ELR (cell line): ENCODE data around the gene NUPR1.
A peak's percentile ranks its signal among the peaks of the same experiment; 100 is the strongest.
"Not testable (repeated sequence)": the region's sequence is repeated elsewhere in the genome, so short reads cannot be mapped to it uniquely, and the experiment has no call there.

Experiments
- DNase-seq: peaks from one replicate; pipeline ENCODE4 v3.0.0-alpha.2; 2015; ENCODE audit warnings: low read depth

The NUPR1 gene

GRCh38 chr16:28497861-28498599 is 40.7 kb downstream of the NUPR1 start:
- DNase-seq: no peak

- DNase-seq: no peak
Measured at GRCh38 chr16:28497386-28497785, 41.4 kb downstream of the NUPR1 start.

- DNase-seq: no peak
Measured at GRCh38 chr16:28496844-28497243, 41.9 kb downstream of the NUPR1 start.

GRCh38 chr16:28495795-28496749 is 42.7 kb downstream of the NUPR1 start:
- DNase-seq: no peak

- DNase-seq: no peak
Measured at GRCh38 chr16:28495098-28495793, 43.5 kb downstream of the NUPR1 start.

GRCh38 chr16:28494121-28494851 is 44.5 kb downstream of the NUPR1 start, which contains the start of gene APOBR:
TSS of gene APOBR (plus strand) at chr16:28494643. CDS start at chr16:28494682, 39 bp downstream.
- peak; percentile 37 for DNase-seq

- DNase-seq: no peak
Measured at GRCh38 chr16:28492511-28492910, 46.3 kb downstream of the NUPR1 start.

GRCh38 chr16:28491970-28492474 is 46.8 kb downstream of the NUPR1 start, which contains the start of gene CLN3:
TSS of gene CLN3 (minus strand) at chr16:28492074. CDS start at chr16:28491759, 315 bp downstream.
- DNase-seq: peak; percentile 96

- peak; percentile 47 for DNase-seq
Measured at GRCh38 chr16:28491230-28491969, 47.4 kb downstream of the NUPR1 start.

GRCh38 chr16:28486266-28486665 is 52.5 kb downstream of the NUPR1 start:
- no peak for DNase-seq

- not testable (repeated sequence) for DNase-seq
Measured at GRCh38 chr16:28483361-28483760, 55.4 kb downstream of the NUPR1 start.
